Motor neuron (in vitro differentiated cells): ENCODE measurements around the gene GOLGA8A. TPM values are rescaled to one million over a fixed set of nuclear protein-coding genes. Genes with fewer than 3 reads are reported as not detected.
"Not testable (repeated sequence)": the region's sequence is repeated elsewhere in the genome, so short reads cannot be mapped to it uniquely, and the experiment has no call there.

ENCODE experiments used
- ATAC-seq, 8 experiments: fragments of 200-7000 bp; cut with Tn5 transposase; replicated peaks in 6 of 8; 2 replicates each; pipeline ENCODE4 v1.8.0; 2021; ENCODE audit warnings: mild to moderate bottlenecking in 8 of 8, moderate library complexity in 8 of 8
- H3K27ac ChIP-seq, 2 donors: fragments of 250-450 bp; sonication (Bioruptor Pico); 2 replicates each; pipeline ENCODE4 v1.9.0; 2021; ENCODE audit warnings: antibody characterized with exemption in 2 of 2, mild to moderate bottlenecking in 2 of 2, moderate library complexity in 1 of 2
- H3K4me1 ChIP-seq, 2 donors: fragments of 250-450 bp; sonication (Bioruptor Pico); replicated peaks in 1 of 2; 2 replicates each; pipeline ENCODE4 v1.6.1; 2021; ENCODE audit warnings: antibody characterized with exemption in 2 of 2, mild to moderate bottlenecking in 2 of 2, moderate library complexity in 1 of 2
- H3K4me3 ChIP-seq, 5 donors: fragments of 250-450 bp; sonication (Bioruptor Pico); 2 replicates each; pipeline ENCODE4 v1.9.0; 2021; ENCODE audit warnings: antibody characterized with exemption in 5 of 5, mild to moderate bottlenecking in 5 of 5, moderate library complexity in 4 of 5
- WGBS, 10 experiments: fragments of 450-650 bp; shearing (Covaris generic); methylation state at CpG; one replicate each; pipeline ENCODE4 v1.0.0; 2022; 5-methylcytosine and 5-hydroxymethylcytosine counted together
- in situ Hi-C, 9 experiments: fragments of 400-800 bp; cut with MboI; loops; one replicate each; pipeline ENCODE4 v1.15.0; 2021; ENCODE audit warnings: low sequenced_read_pairs in 9 of 9, low pct_unique_long_range_greater_than_20kb in 2 of 9; ENCODE audit not compliant: unreplicated experiment in 9 of 9
- total RNA-seq, 8 experiments: library from RNA; unstranded; fragments of 300-600 nt; gene quantifications; 2 replicates each; pipeline versions ENCODE4 v1.2.3 to v1.2.4, GENCODE V29; 2022

Gene GOLGA8A
- total RNA-seq, 8 experiments from 2014 or later, result 33.7 to 129 (median 61.4) TPM

DNA sequence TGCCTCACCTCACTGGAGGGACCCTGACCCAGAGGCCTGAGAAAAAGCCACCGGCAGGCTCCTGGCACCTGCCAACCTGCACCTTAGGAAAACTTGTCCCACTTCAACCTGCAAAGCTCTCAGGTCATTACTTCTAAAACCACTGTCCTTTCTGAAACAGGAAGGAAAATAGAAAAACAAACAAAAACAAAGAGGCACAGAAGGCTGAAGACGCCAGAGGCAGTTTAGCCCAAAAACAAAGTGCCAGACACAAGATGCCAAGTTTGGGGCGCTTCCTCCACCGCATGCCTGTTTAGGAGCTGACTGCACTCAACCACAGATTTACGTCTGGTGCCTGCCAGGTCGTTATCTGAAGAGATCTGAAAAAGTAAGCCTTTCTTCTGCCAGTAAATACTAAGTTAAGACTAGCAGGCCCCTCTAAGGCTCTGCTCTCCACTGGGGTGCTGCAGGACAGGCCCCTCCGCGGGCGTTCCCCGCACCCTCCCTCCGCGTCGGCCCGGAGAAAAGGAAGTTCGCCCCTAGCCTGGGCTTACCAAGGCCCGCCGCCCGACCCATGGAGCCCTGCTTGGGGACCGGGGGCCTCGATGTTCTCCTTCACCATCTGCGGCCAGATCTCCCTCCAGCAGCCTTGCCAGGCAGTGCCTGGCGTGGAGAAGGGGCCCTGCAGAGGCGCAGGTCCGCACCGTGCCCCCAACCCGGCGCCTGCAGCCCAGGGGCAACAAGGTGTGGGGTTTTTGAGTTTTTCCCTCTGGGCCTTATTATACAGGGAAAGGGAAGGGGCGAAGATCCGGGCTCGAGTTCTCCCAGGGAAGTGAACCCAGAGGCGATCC lies 1.3 kb downstream of the GOLGA8A start:
- H3K4me1 ChIP-seq, result peaks cover 5 to 10% of the 10 kb centered on the region in 2 donors
- H3K27ac ChIP-seq, result no peak overlapping the region
- peak; percentile 25 to 54 (median 34) for ATAC-seq
- in situ Hi-C loops, result no loop called here
- H3K4me3 ChIP-seq, result peak overlapping the region; percentile 69 to 98 (median 76)
- WGBS, 10 experiments, result 0 to 28% (median 5%) methylated on average over 1 to 6 of the region's 31 CpGs; no CpG with 5 or more reads in 5 of the 10 experiments

DNA sequence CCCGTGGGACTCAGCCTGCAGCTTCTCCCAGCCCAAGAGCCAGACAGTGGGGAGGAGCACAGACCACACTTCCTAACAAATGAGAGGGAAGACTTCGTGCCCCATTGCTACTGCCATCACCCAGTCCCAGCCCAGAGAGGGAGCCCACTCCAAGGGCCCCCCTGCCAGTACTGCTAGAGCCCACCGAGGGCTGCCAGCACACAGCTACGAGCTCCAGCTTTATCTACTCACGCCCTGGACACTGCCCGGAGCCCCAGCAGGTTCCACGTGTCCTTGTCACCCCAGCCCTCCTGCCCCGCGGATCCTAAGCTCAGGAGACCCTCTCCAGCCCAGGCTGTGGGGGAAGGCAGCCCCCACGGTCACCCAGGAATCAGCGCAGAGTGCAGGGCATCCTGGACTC lies 1.9 kb downstream of the GOLGA8A start:
- no peak for ATAC-seq
- Histone ChIP-seq H3K27ac (no peak overlapping the region), H3K4me1 (peaks cover 5 to 10% of the 10 kb centered on the region in 2 donors), H3K4me3 (peak overlapping the region; percentile 69 to 98 (median 76))
- WGBS, 10 experiments, result 40 to 83% methylated on average over 1 of the region's 11 CpGs; no CpG with 5 or more reads in 8 of the 10 experiments
- in situ Hi-C loops, result no loop called here

DNA sequence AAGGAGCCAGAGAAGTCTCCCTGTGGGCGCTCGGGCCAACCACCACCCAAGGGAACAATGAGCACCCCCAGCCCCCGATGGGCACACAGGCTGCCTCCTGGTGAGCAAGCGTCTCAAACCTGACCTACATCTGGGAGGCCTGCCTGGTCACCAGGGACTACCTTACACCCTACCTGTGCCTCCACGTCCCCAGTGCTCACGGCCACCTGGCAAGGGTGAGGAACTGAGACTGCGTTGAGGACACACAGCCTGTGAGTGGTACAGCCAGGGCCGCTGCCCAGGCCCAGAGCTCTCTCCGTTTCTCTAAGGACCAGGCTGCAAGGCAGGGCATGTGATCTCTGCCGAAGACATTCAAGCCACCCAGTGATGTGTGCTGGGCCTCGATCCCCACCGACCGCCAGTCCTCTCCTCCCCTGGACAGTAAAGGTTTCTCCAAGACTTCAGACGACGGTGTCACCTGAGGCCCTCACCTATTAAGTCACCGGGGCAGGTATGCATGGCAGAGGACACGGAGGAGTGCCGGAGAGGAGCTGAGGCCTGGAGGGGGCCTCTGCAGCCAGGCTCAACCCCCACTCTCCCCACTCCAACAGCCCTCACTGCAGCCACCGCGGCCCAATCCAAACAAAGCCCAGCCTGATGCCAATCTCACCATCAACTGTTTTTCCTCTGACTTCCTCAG lies 2.8 kb downstream of the GOLGA8A start:
- no peak for ATAC-seq
- peaks cover 5 to 10% of the 10 kb centered on the region in 2 donors for H3K4me1 ChIP-seq
- WGBS, 10 experiments, result 91 to 100% (median 96%) methylated on average over 2 to 6 of the region's 20 CpGs; no CpG with 5 or more reads in 6 of the 10 experiments
- in situ Hi-C loops, result no loop called here
- no peak overlapping the region for H3K27ac ChIP-seq
- no peak overlapping the region for H3K4me3 ChIP-seq

DNA sequence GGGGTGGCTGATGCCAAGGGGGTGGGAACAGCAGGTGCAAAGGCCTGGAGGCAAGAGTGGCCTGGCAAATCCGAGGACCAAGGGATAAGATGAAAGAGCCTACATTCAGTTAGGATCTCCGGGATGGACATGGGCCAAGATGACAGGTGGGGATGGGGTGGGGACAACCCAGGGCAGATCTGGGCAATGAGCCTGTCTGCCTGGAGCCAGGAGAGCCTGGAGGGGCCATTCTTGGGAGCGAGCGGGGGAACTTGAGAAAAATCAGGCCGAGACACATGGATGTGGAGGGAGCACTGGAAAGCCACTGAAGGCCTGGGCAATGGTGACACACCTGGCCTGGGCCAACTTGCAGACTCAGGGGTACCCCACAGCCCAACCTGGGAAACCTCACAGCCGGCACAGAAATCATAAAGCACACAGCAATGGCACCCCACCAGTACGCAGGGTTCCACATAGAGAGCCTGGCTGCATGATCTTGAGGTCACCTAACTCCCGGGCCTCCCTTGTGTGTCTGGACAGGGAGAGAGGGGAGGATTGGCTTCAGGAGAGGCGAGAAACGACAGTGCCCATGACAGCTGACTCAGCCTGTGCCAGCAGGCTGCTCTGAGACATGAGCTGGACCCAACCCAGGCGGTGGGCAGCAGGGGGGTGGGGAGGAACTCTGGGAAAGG lies 3.5 kb downstream of the GOLGA8A start:
- in situ Hi-C loops, H3K4me3 ChIP-seq, H3K27ac ChIP-seq, ATAC-seq: not testable (repeated sequence)
- H3K4me1 ChIP-seq, result peaks cover 5 to 10% of the 10 kb centered on the region in 2 donors
- whole genome bisulfite sequencing, 10 experiments, result no CpG with 5 or more reads among the region's 11 CpGs

DNA sequence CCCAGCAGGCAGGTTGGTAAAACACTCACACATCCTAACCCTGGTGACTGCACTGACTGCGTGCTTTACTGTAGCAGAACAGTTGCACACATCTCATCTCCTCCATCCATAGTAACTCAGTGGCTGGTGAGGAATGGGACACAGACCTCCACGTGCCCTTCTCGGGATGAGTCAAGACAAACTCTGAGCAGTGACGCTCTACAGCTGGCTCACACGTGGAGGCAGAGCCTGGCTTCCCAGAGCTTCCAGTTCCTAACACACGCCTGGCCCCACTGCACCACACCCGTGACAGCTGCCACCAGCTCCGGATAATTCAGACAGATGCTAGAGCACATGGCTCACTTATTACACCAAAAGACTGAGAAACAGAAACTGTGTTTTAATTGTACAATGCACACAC lies 7.0 kb downstream of the GOLGA8A start:
- H3K27ac ChIP-seq, H3K4me1 ChIP-seq, in situ Hi-C loops, H3K4me3 ChIP-seq: not testable (repeated sequence)
- peak in 3 of 8 experiments; percentile 89 to 100 (median 99) for ATAC-seq
- WGBS, 10 experiments, result 33 to 60% (median 57%) methylated on average over 1 to 2 of the region's 8 CpGs; no CpG with 5 or more reads in 7 of the 10 experiments

DNA sequence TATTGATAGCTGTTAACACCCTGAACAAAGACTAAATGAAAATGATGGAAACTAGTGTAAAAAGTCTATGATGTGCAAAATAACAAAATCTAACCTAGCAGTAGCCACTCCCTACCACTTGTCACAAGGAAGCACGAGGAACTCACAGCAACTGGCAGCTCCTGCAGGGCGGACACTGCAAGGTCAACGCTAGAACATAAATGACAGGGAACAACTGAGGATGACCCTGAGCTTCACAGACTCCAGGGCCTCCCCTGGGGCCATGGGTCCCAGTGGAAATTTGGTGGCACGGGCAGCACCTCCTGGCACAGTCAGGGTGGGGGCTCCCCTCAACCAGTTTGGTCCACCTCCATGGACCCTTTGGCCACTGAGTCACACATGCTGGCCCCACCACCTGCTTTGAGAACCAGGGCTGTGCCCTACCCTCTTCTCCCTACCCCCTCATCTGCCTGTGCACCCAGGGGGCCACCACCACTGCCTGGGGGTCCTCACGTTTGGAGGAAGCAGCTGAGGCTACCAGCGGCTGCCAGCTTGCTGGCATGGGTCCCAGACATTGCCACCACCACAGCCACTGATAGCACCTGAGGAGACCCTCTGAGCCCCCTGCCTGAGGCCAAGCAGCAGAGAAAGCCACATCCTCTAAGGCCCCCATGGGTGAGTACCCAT lies 14.1 kb downstream of the GOLGA8A start:
- ATAC-seq, H3K4me3 ChIP-seq, in situ Hi-C loops, H3K4me1 ChIP-seq, H3K27ac ChIP-seq: not testable (repeated sequence)
- no CpG with 5 or more reads among the region's 6 CpGs for WGBS, 10 experiments

DNA sequence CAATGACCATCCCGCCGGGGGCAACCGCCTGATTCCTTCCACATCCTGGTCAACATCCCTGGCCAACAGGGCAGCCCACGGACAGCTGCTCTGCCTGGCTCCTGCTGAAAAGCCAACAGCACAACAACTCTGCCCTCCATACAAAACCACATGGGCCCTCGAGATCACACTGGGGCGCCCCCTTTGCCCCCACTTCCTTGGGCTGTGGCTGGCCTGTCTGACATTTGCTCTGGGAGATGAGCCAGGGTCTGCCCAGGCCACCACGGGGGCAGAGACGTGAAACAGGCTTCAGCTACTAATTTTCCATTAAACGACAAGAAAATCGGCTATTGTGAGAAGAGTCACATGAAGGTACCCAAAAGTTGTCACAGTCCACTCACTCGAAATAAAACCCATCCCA lies 16.7 kb downstream of the GOLGA8A start:
- ATAC-seq, in situ Hi-C loops, H3K27ac ChIP-seq, H3K4me1 ChIP-seq, H3K4me3 ChIP-seq: not testable (repeated sequence)
- no CpG with 5 or more reads among the region's 11 CpGs for WGBS, 10 experiments

DNA sequence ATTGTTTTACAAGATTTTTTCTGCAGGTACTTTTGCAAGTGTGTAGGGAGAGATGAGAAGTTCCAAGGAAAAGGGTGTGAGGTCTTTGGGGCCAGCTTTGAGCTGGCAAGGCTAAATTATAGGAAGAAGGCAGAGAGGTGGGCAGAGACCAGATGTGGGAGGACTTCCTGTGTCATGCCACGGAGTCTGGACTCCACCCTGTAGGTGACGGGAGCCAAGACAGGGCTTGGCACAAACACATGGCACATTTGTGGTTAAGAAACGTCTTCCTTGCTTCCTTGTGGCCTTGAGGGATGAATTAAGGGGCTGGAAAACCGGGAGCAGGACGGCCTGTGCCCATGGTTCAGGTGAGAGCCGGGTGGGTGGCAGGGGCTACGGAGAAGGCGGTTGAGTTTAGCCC lies 19.2 kb downstream of the GOLGA8A start:
- H3K27ac ChIP-seq, H3K4me3 ChIP-seq, H3K4me1 ChIP-seq, in situ Hi-C loops, ATAC-seq: not testable (repeated sequence)
- WGBS, 10 experiments, result 20 to 96% (median 90%) methylated on average over 1 to 8 of the region's 8 CpGs; no CpG with 5 or more reads in 4 of the 10 experiments

DNA sequence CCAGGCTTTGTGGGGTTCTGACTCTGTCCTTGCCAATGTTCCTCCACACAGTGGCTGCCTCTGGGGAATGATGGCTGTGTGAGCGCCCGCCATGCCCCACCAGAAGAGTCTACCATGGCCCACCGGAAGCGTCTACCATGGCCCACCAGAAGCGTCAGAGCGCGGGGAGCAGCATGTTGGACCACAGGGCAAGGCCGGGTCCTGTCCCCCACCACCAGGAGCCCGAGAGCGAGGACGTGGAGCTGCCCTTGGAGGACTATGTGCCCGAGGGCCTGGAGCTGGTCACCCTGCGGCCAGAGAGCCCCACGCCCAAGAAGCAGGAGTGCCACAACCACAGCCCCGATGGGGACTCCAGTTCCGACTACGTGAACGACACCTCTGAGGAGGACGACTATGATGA lies 28.1 kb downstream of the GOLGA8A start:
- ATAC-seq, H3K4me1 ChIP-seq, H3K4me3 ChIP-seq, in situ Hi-C loops, H3K27ac ChIP-seq: not testable (repeated sequence)
- WGBS, 10 experiments, result no CpG with 5 or more reads among the region's 19 CpGs

DNA sequence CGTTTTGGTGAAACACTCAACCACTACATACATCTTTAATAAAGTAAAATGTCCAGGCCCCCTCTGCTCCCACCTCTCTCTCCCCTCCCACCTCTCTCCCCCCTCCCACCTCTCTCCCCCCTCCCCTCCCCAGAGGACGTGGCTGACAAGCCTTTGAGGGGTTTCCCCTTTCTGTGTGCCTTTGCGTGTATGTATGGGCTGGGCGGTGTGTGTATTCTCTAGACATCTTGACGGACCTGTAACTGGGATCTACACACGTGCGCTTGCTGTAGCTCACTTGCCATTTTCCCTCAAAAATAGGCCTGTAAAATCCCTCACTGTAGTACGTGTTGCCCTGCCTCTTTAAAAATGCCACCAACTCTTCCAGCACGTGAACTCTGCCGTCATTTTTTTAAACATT lies 28.6 kb downstream of the GOLGA8A start:
- WGBS, 10 experiments, result no CpG with 5 or more reads among the region's 10 CpGs
- H3K4me3 ChIP-seq, H3K27ac ChIP-seq, H3K4me1 ChIP-seq, in situ Hi-C loops, ATAC-seq: not testable (repeated sequence)

DNA sequence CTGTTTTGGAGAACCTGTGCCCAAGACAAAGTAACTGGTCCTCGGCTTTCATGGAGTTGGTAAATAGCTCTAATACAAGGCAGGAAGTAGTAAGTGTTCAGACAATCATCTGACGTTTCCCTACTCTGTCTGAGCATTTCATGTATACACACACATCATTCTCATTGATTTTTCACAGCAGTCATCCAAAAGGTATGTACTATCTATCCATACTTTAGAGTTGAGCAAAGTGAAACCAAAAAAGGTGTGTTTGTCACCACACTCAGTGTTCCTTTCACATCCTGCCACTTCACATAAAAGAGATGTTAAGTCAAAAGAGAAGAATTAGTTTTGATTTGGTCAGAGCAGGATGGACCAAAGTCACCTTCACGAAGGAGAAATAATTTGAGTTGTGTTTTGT lies 33.7 kb downstream of the GOLGA8A start:
- WGBS, 10 experiments, result no CpG with 5 or more reads among the region's 3 CpGs
- H3K4me3 ChIP-seq, H3K4me1 ChIP-seq, in situ Hi-C loops, ATAC-seq, H3K27ac ChIP-seq: not testable (repeated sequence)

DNA sequence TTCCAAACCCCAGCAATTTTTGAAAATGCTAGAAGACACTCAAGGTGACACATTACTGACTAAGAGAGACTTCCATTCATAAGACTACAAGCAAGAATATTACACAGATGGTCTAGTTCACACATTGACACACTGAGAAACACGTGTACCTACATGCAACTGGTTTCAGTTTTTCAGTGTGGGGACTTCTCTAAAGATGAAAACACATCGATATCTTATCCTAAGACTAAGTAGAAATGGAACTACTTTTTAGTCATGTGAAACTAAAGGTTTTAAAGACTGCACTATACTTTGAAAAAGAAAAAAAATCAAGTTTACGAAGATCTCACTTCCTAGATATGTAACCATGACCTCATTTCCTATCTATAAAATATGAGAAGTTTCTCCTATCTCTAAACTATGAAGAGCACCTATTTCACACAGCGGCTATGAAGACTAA lies 34.4 kb downstream of the GOLGA8A start:
- ATAC-seq, in situ Hi-C loops, H3K4me3 ChIP-seq, H3K4me1 ChIP-seq, H3K27ac ChIP-seq: not testable (repeated sequence)
- no CpG with 5 or more reads among the region's 4 CpGs for WGBS, 10 experiments
